Measurements from ENCODE around the gene RXRA. TPM values are rescaled to one million over a fixed set of nuclear protein-coding genes. Genes with fewer than 3 reads are reported as not detected.
A peak's percentile ranks its signal among the peaks of the same experiment; 100 is the strongest.

The RXRA gene
- total and polyA plus RNA-seq, 2 of the 13 experiments (the other 11 are each of a cell fraction or from before 2014, with no cell fraction given), result 18.9 to 29.2 TPM

DNA sequence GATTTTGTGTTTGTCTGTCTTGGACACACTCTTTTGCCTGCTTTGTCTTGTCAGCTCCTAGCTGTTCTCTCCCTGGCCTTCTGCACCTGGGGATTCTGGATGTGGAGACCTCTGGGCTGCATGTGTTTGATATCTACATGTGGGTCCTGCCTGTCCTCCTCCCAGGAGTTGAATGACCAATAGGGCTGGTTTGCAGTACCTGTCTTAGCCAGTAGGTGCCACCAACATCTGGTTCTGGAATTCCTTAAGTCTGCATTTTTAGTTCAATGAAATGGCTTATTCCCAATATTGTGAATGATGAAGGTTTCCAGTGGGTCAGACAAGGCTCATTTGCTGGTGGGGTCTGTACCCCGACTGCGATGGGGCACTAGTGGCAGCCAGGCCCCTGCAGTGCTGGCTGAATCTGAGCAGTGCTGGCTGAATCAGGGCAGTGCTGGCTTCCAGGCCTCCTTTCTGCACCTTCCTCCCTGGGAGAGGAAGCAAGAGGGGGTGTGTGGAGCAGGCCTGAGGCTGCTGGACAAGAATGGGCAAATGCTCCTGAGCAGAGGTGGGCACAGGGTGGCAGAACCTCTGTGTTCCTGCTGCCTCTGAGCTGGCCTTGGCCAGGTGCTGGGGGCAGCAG lies 73.3 kb downstream of the RXRA start (continued):
- TF ChIP-seq RXRA (CRISPR knock-in tag; IDR thresholded peaks at IDR 0.05), result no peak
- TF ChIP-seq, protein P1, sequence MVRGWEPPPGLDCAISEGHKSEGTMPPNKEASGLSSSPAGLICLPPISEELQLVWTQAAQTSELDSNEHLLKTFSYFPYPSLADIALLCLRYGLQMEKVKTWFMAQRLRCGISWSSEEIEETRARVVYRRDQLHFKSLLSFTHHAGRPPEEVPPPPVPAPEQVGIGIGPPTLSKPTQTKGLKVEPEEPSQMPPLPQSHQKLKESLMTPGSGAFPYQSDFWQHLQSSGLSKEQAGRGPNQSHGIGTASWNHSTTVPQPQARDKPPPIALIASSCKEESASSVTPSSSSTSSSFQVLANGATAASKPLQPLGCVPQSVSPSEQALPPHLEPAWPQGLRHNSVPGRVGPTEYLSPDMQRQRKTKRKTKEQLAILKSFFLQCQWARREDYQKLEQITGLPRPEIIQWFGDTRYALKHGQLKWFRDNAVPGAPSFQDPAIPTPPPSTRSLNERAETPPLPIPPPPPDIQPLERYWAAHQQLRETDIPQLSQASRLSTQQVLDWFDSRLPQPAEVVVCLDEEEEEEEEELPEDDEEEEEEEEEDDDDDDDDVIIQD (CRISPR knock-in tag; IDR thresholded peaks at IDR 0.05; ENCODE audit: low read depth), result no peak
- no peak for TF ChIP-seq POLR2G (IDR thresholded peaks at IDR 0.05; ENCODE audit: low read depth, low read length)
- TF ChIP-seq, protein P2, sequence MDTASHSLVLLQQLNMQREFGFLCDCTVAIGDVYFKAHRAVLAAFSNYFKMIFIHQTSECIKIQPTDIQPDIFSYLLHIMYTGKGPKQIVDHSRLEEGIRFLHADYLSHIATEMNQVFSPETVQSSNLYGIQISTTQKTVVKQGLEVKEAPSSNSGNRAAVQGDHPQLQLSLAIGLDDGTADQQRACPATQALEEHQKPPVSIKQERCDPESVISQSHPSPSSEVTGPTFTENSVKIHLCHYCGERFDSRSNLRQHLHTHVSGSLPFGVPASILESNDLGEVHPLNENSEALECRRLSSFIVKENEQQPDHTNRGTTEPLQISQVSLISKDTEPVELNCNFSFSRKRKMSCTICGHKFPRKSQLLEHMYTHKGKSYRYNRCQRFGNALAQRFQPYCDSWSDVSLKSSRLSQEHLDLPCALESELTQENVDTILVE (CRISPR knock-in tag; IDR thresholded peaks at IDR 0.05), result no peak
- TF ChIP-seq, protein P3, sequence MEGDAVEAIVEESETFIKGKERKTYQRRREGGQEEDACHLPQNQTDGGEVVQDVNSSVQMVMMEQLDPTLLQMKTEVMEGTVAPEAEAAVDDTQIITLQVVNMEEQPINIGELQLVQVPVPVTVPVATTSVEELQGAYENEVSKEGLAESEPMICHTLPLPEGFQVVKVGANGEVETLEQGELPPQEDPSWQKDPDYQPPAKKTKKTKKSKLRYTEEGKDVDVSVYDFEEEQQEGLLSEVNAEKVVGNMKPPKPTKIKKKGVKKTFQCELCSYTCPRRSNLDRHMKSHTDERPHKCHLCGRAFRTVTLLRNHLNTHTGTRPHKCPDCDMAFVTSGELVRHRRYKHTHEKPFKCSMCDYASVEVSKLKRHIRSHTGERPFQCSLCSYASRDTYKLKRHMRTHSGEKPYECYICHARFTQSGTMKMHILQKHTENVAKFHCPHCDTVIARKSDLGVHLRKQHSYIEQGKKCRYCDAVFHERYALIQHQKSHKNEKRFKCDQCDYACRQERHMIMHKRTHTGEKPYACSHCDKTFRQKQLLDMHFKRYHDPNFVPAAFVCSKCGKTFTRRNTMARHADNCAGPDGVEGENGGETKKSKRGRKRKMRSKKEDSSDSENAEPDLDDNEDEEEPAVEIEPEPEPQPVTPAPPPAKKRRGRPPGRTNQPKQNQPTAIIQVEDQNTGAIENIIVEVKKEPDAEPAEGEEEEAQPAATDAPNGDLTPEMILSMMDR (CRISPR knock-in tag; IDR thresholded peaks at IDR 0.05), result peak; percentile 49
- peak; percentile 6; the same call in 1 of the 2 replicates for TF ChIP-seq SMC3 (IDR thresholded peaks at IDR 0.05; ENCODE audit: low read length)
- no peak for TF ChIP-seq NFATC3 (CRISPR knock-in tag; IDR thresholded peaks at IDR 0.05)
- TF ChIP-seq DMAP1 (CRISPR knock-in tag; IDR thresholded peaks at IDR 0.05), result no peak
- TF ChIP-seq PHB2 (IDR thresholded peaks at IDR 0.05; ENCODE audit: partially characterized antibody), result no peak
- no peak for TF ChIP-seq ZNF670 (CRISPR knock-in tag; IDR thresholded peaks at IDR 0.05; ENCODE audit: borderline replicate concordance)
- TF ChIP-seq, protein P4, sequence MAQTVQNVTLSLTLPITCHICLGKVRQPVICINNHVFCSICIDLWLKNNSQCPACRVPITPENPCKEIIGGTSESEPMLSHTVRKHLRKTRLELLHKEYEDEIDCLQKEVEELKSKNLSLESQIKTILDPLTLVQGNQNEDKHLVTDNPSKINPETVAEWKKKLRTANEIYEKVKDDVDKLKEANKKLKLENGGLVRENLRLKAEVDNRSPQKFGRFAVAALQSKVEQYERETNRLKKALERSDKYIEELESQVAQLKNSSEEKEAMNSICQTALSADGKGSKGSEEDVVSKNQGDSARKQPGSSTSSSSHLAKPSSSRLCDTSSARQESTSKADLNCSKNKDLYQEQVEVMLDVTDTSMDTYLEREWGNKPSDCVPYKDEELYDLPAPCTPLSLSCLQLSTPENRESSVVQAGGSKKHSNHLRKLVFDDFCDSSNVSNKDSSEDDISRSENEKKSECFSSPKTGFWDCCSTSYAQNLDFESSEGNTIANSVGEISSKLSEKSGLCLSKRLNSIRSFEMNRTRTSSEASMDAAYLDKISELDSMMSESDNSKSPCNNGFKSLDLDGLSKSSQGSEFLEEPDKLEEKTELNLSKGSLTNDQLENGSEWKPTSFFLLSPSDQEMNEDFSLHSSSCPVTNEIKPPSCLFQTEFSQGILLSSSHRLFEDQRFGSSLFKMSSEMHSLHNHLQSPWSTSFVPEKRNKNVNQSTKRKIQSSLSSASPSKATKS (CRISPR knock-in tag; IDR thresholded peaks at IDR 0.05), result no peak
- TF ChIP-seq, protein P5, sequence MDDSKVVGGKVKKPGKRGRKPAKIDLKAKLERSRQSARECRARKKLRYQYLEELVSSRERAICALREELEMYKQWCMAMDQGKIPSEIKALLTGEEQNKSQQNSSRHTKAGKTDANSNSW (CRISPR knock-in tag; IDR thresholded peaks at IDR 0.05; ENCODE audit: borderline replicate concordance), result no peak
- TF ChIP-seq, protein P6, sequence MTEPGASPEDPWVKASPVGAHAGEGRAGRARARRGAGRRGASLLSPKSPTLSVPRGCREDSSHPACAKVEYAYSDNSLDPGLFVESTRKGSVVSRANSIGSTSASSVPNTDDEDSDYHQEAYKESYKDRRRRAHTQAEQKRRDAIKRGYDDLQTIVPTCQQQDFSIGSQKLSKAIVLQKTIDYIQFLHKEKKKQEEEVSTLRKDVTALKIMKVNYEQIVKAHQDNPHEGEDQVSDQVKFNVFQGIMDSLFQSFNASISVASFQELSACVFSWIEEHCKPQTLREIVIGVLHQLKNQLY (CRISPR knock-in tag; IDR thresholded peaks at IDR 0.05), result no peak
- no peak for TF ChIP-seq ERF (CRISPR knock-in tag; IDR thresholded peaks at IDR 0.05)
- TF ChIP-seq, protein P7, sequence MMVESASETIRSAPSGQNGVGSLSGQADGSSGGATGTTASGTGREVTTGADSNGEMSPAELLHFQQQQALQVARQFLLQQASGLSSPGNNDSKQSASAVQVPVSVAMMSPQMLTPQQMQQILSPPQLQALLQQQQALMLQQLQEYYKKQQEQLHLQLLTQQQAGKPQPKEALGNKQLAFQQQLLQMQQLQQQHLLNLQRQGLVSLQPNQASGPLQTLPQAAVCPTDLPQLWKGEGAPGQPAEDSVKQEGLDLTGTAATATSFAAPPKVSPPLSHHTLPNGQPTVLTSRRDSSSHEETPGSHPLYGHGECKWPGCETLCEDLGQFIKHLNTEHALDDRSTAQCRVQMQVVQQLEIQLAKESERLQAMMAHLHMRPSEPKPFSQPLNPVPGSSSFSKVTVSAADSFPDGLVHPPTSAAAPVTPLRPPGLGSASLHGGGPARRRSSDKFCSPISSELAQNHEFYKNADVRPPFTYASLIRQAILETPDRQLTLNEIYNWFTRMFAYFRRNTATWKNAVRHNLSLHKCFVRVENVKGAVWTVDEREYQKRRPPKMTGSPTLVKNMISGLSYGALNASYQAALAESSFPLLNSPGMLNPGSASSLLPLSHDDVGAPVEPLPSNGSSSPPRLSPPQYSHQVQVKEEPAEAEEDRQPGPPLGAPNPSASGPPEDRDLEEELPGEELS (CRISPR knock-in tag; IDR thresholded peaks at IDR 0.05), result no peak
- no peak for TF ChIP-seq ZC3H4 (CRISPR knock-in tag; IDR thresholded peaks at IDR 0.05; ENCODE audit: borderline replicate concordance)
- TF ChIP-seq, protein P8, sequence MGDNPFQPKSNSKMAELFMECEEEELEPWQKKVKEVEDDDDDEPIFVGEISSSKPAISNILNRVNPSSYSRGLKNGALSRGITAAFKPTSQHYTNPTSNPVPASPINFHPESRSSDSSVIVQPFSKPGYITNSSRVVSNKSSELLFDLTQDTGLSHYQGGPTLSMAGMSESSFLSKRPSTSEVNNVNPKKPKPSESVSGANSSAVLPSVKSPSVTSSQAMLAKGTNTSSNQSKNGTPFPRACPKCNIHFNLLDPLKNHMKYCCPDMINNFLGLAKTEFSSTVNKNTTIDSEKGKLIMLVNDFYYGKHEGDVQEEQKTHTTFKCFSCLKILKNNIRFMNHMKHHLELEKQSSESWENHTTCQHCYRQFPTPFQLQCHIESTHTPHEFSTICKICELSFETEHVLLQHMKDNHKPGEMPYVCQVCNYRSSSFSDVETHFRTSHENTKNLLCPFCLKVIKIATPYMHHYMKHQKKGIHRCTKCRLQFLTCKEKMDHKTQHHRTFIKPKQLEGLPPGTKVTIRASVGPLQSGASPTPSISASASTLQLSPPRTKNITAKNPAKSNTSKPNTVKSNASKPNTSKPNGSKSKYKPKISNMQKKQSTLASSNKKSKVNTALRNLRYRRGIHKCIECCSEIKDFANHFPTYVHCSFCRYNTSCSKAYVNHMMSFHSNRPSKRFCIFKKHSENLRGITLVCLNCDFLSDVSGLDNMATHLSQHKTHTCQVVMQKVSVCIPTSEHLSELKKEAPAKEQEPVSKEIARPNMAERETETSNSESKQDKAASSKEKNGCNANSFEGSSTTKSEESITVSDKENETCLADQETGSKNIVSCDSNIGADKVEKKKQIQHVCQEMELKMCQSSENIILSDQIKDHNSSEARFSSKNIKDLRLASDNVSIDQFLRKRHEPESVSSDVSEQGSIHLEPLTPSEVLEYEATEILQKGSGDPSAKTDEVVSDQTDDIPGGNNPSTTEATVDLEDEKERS (CRISPR knock-in tag; IDR thresholded peaks at IDR 0.05), result 0 out of 2 replicates have a peak, but pooled peaks have one; percentile 40
